HepG2 (cell line): Measurements from ENCODE around the gene FABP1. TPM values are rescaled to one million over a fixed set of nuclear protein-coding genes. Genes with fewer than 3 reads are reported as not detected.

ENCODE experiments used
- ARNTL ChIP-seq: sonication (generic); formaldehyde crosslinking; IDR thresholded peaks from 2 replicates; pipeline ENCODE4 v1.4.0; 2020; ENCODE audit warnings: mild to moderate bottlenecking, missing genetic modification reagents
- ATF7 ChIP-seq, 2 experiments: fragments of 450-650 bp in 1 of 2; sonication (generic) in 1 of 2; formaldehyde crosslinking in 1 of 2; IDR thresholded peaks; 2 replicates each; pipeline versions ENCODE4 v1.4.0 to v1.6.1; 2016 to 2020; ENCODE audit warnings: antibody characterized with exemption in 1 of 2, mild to moderate bottlenecking in 1 of 2, missing genetic modification reagents in 1 of 2
- CC2D1A ChIP-seq: sonication (generic); formaldehyde crosslinking; IDR thresholded peaks from 2 replicates; pipeline ENCODE4 v1.8.1; 2023; ENCODE audit warnings: mild to moderate bottlenecking, missing genetic modification reagents
- CEBPB ChIP-seq: IDR thresholded peaks from 2 replicates; pipeline ENCODE4 v1.6.1; 2011; ENCODE audit warnings: low read depth, low read length, improper control_type of control experiment, borderline replicate concordance
- ETV5 ChIP-seq: IDR thresholded peaks from 2 replicates; pipeline ENCODE4 v1.6.1; 2018; ENCODE audit warnings: missing biosample characterization, missing genetic modification reagents, inconsistent platforms, borderline replicate concordance
- GABPB1 ChIP-seq: IDR thresholded peaks from 2 replicates; pipeline ENCODE4 v1.6.1; 2016; ENCODE audit warnings: mild to moderate bottlenecking, missing genetic modification reagents, moderate library complexity, missing compliant biosample characterization
- HMG20B ChIP-seq: conservative IDR thresholded peaks from 2 replicates; pipeline ENCODE4 v1.6.1; 2016; ENCODE audit warnings: missing genetic modification reagents, missing compliant biosample characterization
- NBN ChIP-seq: fragments of 450-650 bp; conservative IDR thresholded peaks from 2 replicates; pipeline ENCODE4 v1.6.1; 2017
- PRMT3 ChIP-seq: sonication (generic); formaldehyde crosslinking; IDR thresholded peaks from 2 replicates; pipeline ENCODE4 v1.8.1; 2022; ENCODE audit warnings: low read depth, mild to moderate bottlenecking, moderate library complexity, missing genetic modification reagents, borderline replicate concordance
- RBFOX2 ChIP-seq: fragments of 200-400 bp; formaldehyde crosslinking; IDR thresholded peaks from 2 replicates; pipeline ENCODE4 v1.6.1; 2017; ENCODE audit warnings: low read depth, mild to moderate bottlenecking, low read length
- SAFB2 ChIP-seq: sonication (generic); formaldehyde crosslinking; IDR thresholded peaks from 2 replicates; pipeline ENCODE4 v1.5.1; 2020; ENCODE audit warnings: missing genetic modification reagents, low read depth, mild to moderate bottlenecking, borderline replicate concordance
- SRY ChIP-seq: sonication (generic); formaldehyde crosslinking; IDR thresholded peaks from 2 replicates; pipeline ENCODE4 v1.8.0; 2022; ENCODE audit warnings: mild to moderate bottlenecking, missing genetic modification reagents
- TIGD3 ChIP-seq: sonication (generic); formaldehyde crosslinking; IDR thresholded peaks from 2 replicates; pipeline ENCODE4 v1.5.1; 2020; ENCODE audit warnings: mild to moderate bottlenecking, missing genetic modification reagents, borderline replicate concordance
- TRAFD1 ChIP-seq: sonication (generic); formaldehyde crosslinking; IDR thresholded peaks from 2 replicates; pipeline ENCODE4 v1.5.1; 2020; ENCODE audit warnings: missing genetic modification reagents, mild to moderate bottlenecking, borderline replicate concordance
- ZMYM3 ChIP-seq: sonication (generic); formaldehyde crosslinking; IDR thresholded peaks from 2 replicates; pipeline ENCODE4 v1.5.1; 2020; ENCODE audit warnings: mild to moderate bottlenecking, missing genetic modification reagents
- polyA plus RNA-seq, 8 experiments: library from polyadenylated mRNA; depleted of rRNA in 3 of 8; stranded (reverse) in 7 of 8; unstranded in 1 of 8; fragments of >200 nt; fragmentation: Illumina TruSeq in 4 of 8; extraction: Trizol in 4 of 8; gene quantifications; 2 replicates each; pipeline versions ENCODE4 v1.2.1 to v1.2.3, GENCODE V29; 2011 to 2016; ENCODE audit warnings: low read depth in 4 of 8, missing spikeins in 1 of 8, mixed read lengths in 1 of 8; ENCODE audit not compliant: insufficient read depth in 1 of 8
- total RNA-seq, 5 experiments: library from RNA; depleted of rRNA; stranded (reverse); fragments of >200 nt; fragmentation: Illumina TruSeq; extraction: Trizol; gene quantifications; 2 replicates each; pipeline ENCODE4 v1.2.3, GENCODE V29; 2016; ENCODE audit warnings: low read depth in 1 of 5
- TF ChIP-seq, protein P1 (sequence below): sonication (generic); formaldehyde crosslinking; IDR thresholded peaks from 2 replicates; pipeline ENCODE4 v1.4.0; 2020; ENCODE audit warnings: mild to moderate bottlenecking, missing genetic modification reagents

The FABP1 gene
- total and polyA plus RNA-seq, 2 of the 13 experiments (the other 11 are each of a cell fraction or from before 2014, with no cell fraction given): 644 to 1,608 TPM

DNA sequence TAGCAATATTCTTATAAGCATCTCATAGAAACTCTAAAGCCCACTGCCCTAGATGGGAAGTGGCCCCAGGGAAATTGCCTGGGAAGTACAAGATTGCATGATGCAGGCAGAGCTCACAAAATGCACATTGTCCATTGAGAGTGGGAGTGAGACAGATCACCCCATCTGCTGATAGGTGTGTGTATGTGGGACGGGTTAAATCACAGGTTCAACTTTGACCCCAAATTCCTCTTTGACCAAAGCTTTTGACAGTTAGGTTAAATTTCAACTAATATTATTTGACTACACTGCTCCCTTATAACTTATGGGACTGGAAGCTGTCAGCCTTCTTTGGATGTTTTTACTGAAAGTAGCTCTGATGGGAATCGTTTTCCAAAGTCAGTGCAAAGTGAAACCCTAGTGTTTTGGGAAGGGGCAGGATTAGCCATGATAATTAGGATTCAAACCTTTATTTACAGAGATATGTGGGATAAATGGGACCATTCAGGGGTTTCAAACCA is 11.4 kb upstream of the FABP1 start (continued):
- TF ChIP-seq, protein P1, sequence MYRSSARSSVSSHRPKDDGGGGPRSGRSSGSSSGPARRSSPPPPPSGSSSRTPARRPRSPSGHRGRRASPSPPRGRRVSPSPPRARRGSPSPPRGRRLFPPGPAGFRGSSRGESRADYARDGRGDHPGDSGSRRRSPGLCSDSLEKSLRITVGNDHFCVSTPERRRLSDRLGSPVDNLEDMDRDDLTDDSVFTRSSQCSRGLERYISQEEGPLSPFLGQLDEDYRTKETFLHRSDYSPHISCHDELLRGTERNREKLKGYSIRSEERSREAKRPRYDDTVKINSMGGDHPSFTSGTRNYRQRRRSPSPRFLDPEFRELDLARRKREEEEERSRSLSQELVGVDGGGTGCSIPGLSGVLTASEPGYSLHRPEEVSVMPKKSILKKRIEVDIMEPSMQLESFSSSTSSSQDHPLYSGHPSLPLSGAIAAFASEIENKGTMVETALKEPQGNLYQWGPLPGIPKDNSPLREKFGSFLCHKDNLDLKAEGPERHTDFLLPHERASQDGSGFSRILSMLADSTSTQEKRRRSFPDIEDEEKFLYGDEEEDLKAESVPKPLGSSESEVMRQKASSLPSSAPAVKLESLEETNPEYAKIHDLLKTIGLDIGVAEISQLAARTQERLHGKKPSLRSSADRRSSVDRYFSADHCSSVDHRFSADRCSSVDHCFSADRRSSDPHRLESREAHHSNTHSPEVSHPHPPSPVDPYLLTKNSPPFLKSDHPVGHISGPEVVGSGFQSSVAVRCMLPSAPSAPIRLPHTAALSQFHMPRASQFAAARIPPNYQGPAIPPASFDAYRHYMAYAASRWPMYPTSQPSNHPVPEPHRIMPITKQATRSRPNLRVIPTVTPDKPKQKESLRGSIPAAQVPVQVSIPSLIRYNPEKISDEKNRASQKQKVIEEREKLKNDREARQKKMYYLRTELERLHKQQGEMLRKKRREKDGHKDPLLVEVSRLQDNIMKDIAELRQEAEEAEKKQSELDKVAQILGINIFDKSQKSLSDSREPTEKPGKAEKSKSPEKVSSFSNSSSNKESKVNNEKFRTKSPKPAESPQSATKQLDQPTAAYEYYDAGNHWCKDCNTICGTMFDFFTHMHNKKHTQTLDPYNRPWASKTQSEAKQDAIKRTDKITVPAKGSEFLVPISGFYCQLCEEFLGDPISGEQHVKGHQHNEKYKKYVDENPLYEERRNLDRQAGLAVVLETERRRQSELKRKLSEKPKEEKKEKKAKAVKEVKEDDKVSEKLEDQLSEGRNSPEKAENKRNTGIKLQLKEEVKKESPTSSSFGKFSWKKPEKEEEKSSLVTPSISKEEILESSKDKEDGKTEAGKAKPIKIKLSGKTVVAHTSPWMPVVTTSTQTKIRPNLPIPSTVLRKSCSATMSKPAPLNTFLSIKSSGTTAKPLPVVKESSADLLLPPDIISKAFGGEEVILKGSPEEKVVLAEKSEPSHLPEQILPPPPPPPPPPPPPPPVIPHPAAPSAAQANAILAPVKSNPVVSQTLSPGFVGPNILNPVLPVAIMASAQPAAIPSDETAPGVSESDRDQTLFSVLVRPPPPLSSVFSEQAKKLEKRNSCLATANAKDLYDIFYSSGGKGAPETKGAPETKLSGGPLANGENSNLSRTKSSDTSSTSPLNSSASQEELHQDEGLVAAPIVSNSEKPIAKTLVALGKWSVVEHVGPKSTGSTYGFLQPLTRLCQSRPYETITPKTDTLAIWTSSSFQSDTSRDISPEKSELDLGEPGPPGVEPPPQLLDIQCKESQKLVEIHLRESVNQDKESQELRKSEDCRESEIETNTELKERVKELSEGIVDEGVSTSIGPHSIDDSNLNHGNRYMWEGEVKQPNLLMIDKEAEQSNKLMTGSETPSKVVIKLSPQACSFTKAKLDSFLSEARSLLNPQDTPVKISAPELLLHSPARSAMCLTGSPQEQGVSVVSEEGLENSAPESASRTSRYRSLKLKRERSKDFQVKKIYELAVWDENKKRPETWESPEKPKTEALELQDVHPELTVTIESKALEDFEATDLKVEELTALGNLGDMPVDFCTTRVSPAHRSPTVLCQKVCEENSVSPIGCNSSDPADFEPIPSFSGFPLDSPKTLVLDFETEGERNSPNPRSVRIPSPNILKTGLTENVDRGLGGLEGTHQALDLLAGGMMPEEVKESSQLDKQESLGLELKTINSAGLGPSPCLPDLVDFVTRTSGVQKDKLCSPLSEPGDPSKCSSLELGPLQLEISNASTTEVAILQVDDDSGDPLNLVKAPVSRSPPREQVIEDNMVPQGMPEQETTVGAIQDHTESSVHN (CRISPR knock-in tag): no peak
- TF ChIP-seq RBFOX2 (peak; percentile 57; the same call in 1 of the 2 replicates), ARNTL (CRISPR knock-in tag) (peak; percentile 71; the same call in 1 of the 2 replicates), GABPB1 (peak; percentile 30; the same call in 1 of the 2 replicates), ATF7 (IDR thresholded peaks at IDR 0.05) (no peak), ATF7 (CRISPR knock-in tag; IDR thresholded peaks at IDR 0.05) (no peak; the same call in 1 of the 2 replicates), ETV5 (CRISPR knock-in tag) (peak; percentile 79; the same call in 1 of the 2 replicates), TIGD3 (CRISPR knock-in tag) (no peak), CEBPB (peak; percentile 60; the same call in 1 of the 2 replicates), TRAFD1 (CRISPR knock-in tag) (no peak), SAFB2 (CRISPR knock-in tag) (no peak; the same call in 1 of the 2 replicates), CC2D1A (CRISPR knock-in tag) (no peak), SRY (CRISPR knock-in tag) (no peak), HMG20B (peak; percentile 94), PRMT3 (CRISPR knock-in tag) (no peak), NBN (no peak), ZMYM3 (CRISPR knock-in tag) (peak; percentile 62; the same call in 1 of the 2 replicates)
